Left ventricle myocardium inferior (tissue), 1 donor: ENCODE measurements around the gene MND1. TPM values are rescaled to one million over a fixed set of nuclear protein-coding genes. Genes with fewer than 3 reads are reported as not detected.
A peak's percentile ranks its signal among the peaks of the same experiment; 100 is the strongest.

Source experiments
- DNase-seq: peaks from one replicate; pipeline ENCODE4 v3.0.0-alpha.2; 2020
- H3K27ac ChIP-seq: fragments of 200-600 bp; replicated peaks from 2 replicates; pipeline ENCODE4 v1.8.0; 2021
- H3K27me3 ChIP-seq: fragments of 200-600 bp; 2 replicates; pipeline ENCODE4 v1.8.0; 2021; ENCODE audit warnings: low read depth
- H3K36me3 ChIP-seq: fragments of 200-600 bp; 2 replicates; pipeline ENCODE4 v1.8.0; 2021
- H3K4me1 ChIP-seq: fragments of 200-600 bp; 2 replicates; pipeline ENCODE4 v1.8.0; 2021
- H3K4me3 ChIP-seq: fragments of 200-600 bp; 2 replicates; pipeline ENCODE4 v1.8.0; 2021; ENCODE audit warnings: mild to moderate bottlenecking, moderate library complexity
- H3K9me3 ChIP-seq: fragments of 200-600 bp; replicated peaks from 2 replicates; pipeline ENCODE4 v1.8.0; 2021
- CTCF ChIP-seq: fragments of 200-600 bp; IDR thresholded peaks from 2 replicates; pipeline ENCODE4 v1.8.0; 2021; ENCODE audit warnings: antibody characterized with exemption, mild to moderate bottlenecking, borderline replicate concordance
- intact Hi-C: fragments of 100-400 bp; cut with micrococcal nuclease; formaldehyde crosslinking; loops from one replicate; pipeline ENCODE4 v1.11.0; 2022
- total RNA-seq: library from RNA; stranded (reverse); fragmentation: NEBNext Ultra II Directional; extraction: Animal tissue kit (Norgen Biotek cat#: 25700); gene quantifications from one replicate; pipeline ENCODE4 v1.2.1, GENCODE V29; 2021
- donor health status: DM: no; HTN: yes; CAD: no; lungs with severe emphysema.

The MND1 gene
- total RNA-seq, 1 donor from 2014 or later, result 0.38 TPM

DNA sequence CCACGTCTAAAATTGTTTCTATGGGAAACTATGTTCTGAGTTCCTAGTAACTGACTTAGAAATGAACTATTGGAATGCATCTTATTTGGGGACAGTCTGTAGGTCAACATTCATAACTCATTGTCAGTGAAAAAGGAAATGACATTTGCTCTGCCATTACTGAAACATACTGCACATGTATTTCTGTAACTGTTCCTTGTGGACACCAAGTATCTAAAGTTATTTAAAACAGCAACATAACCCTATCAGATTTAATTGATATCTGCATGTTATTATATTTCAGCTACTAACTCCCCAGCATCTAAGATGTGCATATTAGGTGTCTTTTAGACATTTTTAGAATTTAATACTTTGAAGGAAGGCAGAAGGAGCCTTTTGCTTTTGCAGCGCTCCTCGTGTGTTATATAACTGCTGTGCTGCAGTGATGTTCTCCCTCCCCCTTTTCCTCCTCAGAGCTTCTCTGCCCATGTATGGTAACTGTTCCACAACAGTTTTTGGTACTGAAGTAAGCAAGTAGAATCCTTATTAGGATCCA lies 84.5 kb downstream of the MND1 start:
- no peak overlapping the region for H3K27ac ChIP-seq
- intact Hi-C loops, result no loop called here
- H3K9me3 ChIP-seq, result no peaks in the 10 kb centered on the region

DNA sequence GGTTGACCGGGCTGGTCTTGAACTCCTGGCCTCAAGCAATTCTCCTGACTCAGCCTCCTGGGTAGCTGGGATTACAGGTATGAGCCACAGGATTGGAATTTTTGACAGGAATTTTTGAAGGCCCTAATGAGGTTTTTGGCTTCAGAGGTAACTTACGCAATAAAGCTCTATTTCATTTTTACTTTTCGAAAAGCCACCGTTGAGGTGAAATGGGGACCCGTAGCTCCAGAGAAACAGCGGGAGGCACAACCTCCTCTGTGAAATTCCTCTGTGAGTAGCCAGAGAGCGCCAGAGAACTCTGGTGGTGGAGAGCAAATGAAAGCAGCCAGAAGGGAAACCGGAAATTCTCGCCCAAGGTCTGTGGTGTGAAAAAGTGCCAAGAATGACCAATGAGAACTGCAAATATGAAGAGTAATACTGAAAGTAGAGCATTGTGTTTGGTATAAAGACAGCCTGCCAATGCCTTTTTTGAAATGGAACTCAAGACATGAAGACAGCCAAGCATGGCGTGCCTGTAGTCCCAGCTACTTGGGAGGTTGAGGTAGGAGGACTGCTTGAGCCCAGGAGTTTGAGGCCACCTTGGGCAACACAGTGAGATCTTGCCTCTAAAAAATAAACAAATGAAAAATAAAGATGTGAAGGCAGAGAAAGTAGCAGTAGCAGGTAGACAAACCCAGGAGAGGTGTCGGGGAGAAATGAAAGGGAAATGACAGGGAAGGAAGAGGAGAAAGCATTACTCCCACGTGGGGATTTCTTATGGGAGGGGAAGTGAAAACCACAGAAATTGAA lies 88.7 kb downstream of the MND1 start:
- H3K4me3 ChIP-seq, result no peak overlapping the region

More for the DNA sequence above, 84.5 kb downstream of the MND1 start:
- no peak for TF ChIP-seq CTCF
- Histone ChIP-seq H3K4me1 (no peaks in the 10 kb centered on the region), H3K4me3 (no peak overlapping the region), H3K27me3 (no peaks in the 10 kb centered on the region), H3K36me3 (no peaks in the 10 kb centered on the region)
- no peak for DNase-seq

DNA sequence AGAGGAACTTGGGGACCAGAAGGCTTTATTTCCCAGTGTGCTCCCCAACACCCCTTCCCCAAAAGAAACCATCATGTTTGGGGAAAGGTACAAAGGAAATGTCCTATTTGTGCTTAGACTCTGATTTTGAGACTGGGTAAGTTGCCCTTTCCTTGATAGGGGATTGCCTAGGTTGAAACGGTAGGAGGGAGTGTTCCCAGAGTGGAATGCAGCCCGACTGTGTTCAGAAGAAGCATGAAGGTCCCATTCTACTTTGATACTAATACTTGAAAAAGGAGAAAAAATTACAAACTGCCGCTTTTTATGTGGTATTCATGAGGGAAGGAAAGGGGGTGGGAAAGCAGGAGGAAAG lies 89.2 kb downstream of the MND1 start:
- Histone ChIP-seq H3K4me3 (no peak overlapping the region), H3K27me3 (no peaks in the 10 kb centered on the region), H3K36me3 (no peaks in the 10 kb centered on the region), H3K27ac (no peak overlapping the region), H3K9me3 (no peaks in the 10 kb centered on the region), H3K4me1 (no peaks in the 10 kb centered on the region)
- DNase-seq, result no peak
- TF ChIP-seq CTCF, result no peak
- intact Hi-C loops, result loop anchor here (5.0 kb wide), 1 partner anchor 144 kb away; no protein-coding TSS in a partner anchor

More for the DNA sequence above, 88.7 kb downstream of the MND1 start:
- H3K27ac ChIP-seq, result peak overlapping the region; percentile 9
- intact Hi-C loops, result loop anchor here (5.0 kb wide), 1 partner anchor 144 kb away; no protein-coding TSS in a partner anchor
- peak; percentile 80 for TF ChIP-seq CTCF
- H3K27me3 ChIP-seq, result no peaks in the 10 kb centered on the region
- DNase-seq, result peak; percentile 26
- H3K4me1 ChIP-seq, result no peaks in the 10 kb centered on the region
- H3K9me3 ChIP-seq, result no peaks in the 10 kb centered on the region
- H3K36me3 ChIP-seq, result no peaks in the 10 kb centered on the region

DNA sequence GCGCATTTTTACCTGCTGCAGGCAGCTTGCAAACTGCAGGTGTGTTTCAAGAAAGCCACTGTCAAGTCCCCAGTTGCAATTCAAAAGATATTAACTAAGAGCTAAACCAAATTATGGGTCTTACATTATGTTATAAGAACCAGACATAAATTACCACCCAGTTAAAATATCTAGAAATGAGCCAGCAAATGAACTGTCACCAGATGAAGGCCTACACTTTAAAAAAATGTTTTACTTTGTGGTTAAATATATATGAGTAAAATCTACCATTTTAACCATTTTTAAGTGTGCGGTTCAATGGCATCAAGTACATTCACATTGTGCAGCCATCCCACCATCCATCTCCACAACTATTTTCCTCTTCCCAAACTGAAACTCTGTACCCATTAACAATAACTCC lies 89.7 kb downstream of the MND1 start:
- no peak overlapping the region for H3K27ac ChIP-seq

More for the DNA sequence above, 89.7 kb downstream of the MND1 start:
- Histone ChIP-seq H3K9me3 (no peaks in the 10 kb centered on the region), H3K36me3 (no peaks in the 10 kb centered on the region), H3K27me3 (no peaks in the 10 kb centered on the region), H3K4me1 (no peaks in the 10 kb centered on the region), H3K4me3 (no peak overlapping the region)
- no peak for TF ChIP-seq CTCF
- no peak for DNase-seq
- intact Hi-C loops, result loop anchor here (5.0 kb wide), 1 partner anchor 143 kb away; no protein-coding TSS in a partner anchor
